HG02884 (cell line): ENCODE results near the gene ITFG1.
A peak's percentile ranks its signal among the peaks of the same experiment; 100 is the strongest.
"Not testable (repeated sequence)": the region's sequence is repeated elsewhere in the genome, so short reads cannot be mapped to it uniquely, and the experiment has no call there.

Source experiments
- ATAC-seq: cut with Tn5 transposase; IDR thresholded peaks from one replicate; pipeline ENCODE4 v1.9.1; 2021; ENCODE audit warnings: mild to moderate bottlenecking, moderate library complexity; ENCODE audit not compliant: unreplicated experiment

The ITFG1 gene

GRCh38 chr16:47175152-47175551, 285.7 kb downstream of the ITFG1 start:
- no peak for ATAC-seq

GRCh38 chr16:47162670-47163420, 298.0 kb downstream of the ITFG1 start:
- no peak for ATAC-seq

- no peak for ATAC-seq
These were observed 299.4 kb downstream of the ITFG1 start for GRCh38 chr16:47161464-47161863.

GRCh38 chr16:47160422-47160821, 300.4 kb downstream of the ITFG1 start:
- ATAC-seq: no peak

GRCh38 chr16:47158992-47159391, 301.9 kb downstream of the ITFG1 start:
- ATAC-seq: no peak

GRCh38 chr16:47156680-47157215, 304.1 kb downstream of the ITFG1 start:
- ATAC-seq: no peak

GRCh38 chr16:47152501-47152900, 308.4 kb downstream of the ITFG1 start:
- ATAC-seq: not testable (repeated sequence)

GRCh38 chr16:47150067-47150466, 310.8 kb downstream of the ITFG1 start:
- no peak for ATAC-seq

GRCh38 chr16:47144559-47144877, 316.3 kb downstream of the ITFG1 start:
- ATAC-seq: no peak

GRCh38 chr16:47143677-47144558, 316.9 kb downstream of the ITFG1 start, which contains the start of gene NETO2:
NETO2 (minus strand) TSS chr16:47143945; CDS start chr16:47143612, 333 bp downstream.
- peak; percentile 43 for ATAC-seq

- peak; percentile 57 for ATAC-seq
These were observed 317.8 kb downstream of the ITFG1 start for GRCh38 chr16:47142821-47143676.

GRCh38 chr16:47142486-47142820, 318.4 kb downstream of the ITFG1 start:
- ATAC-seq: no peak

GRCh38 chr16:47141773-47142485, 318.9 kb downstream of the ITFG1 start:
- ATAC-seq: peak; percentile 46

GRCh38 chr16:47140686-47141085, 320.2 kb downstream of the ITFG1 start:
- no peak for ATAC-seq

GRCh38 chr16:47139561-47140185, 321.2 kb downstream of the ITFG1 start:
- no peak for ATAC-seq

GRCh38 chr16:47137925-47138324, 322.9 kb downstream of the ITFG1 start:
- ATAC-seq: not testable (repeated sequence)

- no peak for ATAC-seq
These were observed 324.6 kb downstream of the ITFG1 start for GRCh38 chr16:47136099-47136842.

- ATAC-seq: no peak
These were observed 326.3 kb downstream of the ITFG1 start for GRCh38 chr16:47134550-47134949.

- no peak for ATAC-seq
These were observed 328.6 kb downstream of the ITFG1 start for GRCh38 chr16:47132308-47132707.
